ENCODE data around the gene NXN. TPM values are rescaled to one million over a fixed set of nuclear protein-coding genes. Genes with fewer than 3 reads are reported as not detected.
"Not testable (repeated sequence)": the region's sequence is repeated elsewhere in the genome, so short reads cannot be mapped to it uniquely, and the experiment has no call there.

The NXN gene
- total RNA-seq, 1 donor from 2014 or later = 0.43 TPM

GRCh38 chr17:953767-954166 is 25.8 kb downstream of the NXN start:
- Mint-ChIP-seq H3K36me3 (ENCODE audit: low read depth) (no peaks in the 10 kb centered on the region), H3K27me3 (ENCODE audit: low read depth) (peaks cover 5% of the 10 kb centered on the region), H3K9me3 (no peaks in the 10 kb centered on the region), H3K4me3 (ENCODE audit: low read depth) (no peak overlapping the region), H3K4me1 (ENCODE audit: low read depth) (no peaks in the 10 kb centered on the region), H3K27ac (no peak overlapping the region)
- no peak for DNase-seq (ENCODE audit: low spot score)
- intact Hi-C loops (cut with micrococcal nuclease) = no loop called here

GRCh38 chr17:952592-952991 is 27.0 kb downstream of the NXN start:
- intact Hi-C loops (cut with micrococcal nuclease) = not testable (repeated sequence)

DNA sequence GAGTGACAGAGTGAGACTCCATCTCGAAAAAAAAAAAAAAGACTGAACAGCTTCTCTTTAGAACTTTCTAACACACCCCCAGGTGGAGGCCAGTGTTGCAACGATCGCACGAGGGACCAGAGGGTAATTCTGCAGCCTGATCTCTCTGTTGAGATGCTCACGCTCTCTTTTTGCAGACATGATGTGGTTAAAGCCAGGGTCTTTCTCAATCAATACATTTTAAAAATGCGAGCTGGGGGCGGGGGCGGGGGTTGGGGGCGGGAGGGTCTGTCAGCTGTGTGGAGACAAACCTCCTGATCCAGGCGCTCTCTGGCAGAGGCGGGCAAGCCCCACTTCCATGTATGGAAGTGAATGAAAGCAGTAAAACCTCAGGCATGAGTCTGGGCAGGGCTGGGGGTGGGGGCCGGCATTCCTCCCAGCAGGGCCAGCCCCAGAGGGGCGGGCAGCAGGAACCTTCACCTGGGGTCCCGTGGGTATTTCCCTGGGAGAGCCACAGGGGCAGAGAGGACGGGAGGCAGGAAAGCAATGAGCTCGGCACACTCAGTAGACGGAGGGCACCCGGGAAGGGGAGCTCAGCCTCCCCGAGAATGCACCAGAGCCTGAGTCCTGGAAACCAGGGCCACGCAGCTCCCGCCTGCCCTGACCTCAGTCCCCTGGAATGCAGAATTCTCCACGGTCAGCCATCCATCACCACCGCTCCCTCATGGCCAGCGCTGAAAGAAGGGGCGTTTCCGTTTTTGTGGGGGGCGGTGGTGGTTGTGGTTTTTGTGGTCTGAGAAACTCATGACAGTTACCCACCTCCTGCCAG is 28.0 kb downstream of the NXN start:
- H3K36me3 Mint-ChIP-seq (ENCODE audit: low read depth) = no peaks in the 10 kb centered on the region
- H3K27me3 Mint-ChIP-seq (ENCODE audit: low read depth) = peaks cover 5% of the 10 kb centered on the region
- no peak overlapping the region for H3K4me3 Mint-ChIP-seq (ENCODE audit: low read depth)
- no peak for DNase-seq (ENCODE audit: low spot score)
- no peaks in the 10 kb centered on the region for H3K4me1 Mint-ChIP-seq (ENCODE audit: low read depth)
- H3K9me3 Mint-ChIP-seq = no peaks in the 10 kb centered on the region
- intact Hi-C loops (cut with micrococcal nuclease) = no loop called here
- H3K27ac Mint-ChIP-seq = no peak overlapping the region

More at GRCh38 chr17:952592-952991, 27.0 kb downstream of the NXN start:
- H3K27me3 Mint-ChIP-seq (ENCODE audit: low read depth); H3K4me1 Mint-ChIP-seq (ENCODE audit: low read depth); DNase-seq (ENCODE audit: low spot score); H3K4me3 Mint-ChIP-seq (ENCODE audit: low read depth); H3K36me3 Mint-ChIP-seq (ENCODE audit: low read depth); H3K27ac Mint-ChIP-seq; H3K9me3 Mint-ChIP-seq: not testable (repeated sequence)

DNA sequence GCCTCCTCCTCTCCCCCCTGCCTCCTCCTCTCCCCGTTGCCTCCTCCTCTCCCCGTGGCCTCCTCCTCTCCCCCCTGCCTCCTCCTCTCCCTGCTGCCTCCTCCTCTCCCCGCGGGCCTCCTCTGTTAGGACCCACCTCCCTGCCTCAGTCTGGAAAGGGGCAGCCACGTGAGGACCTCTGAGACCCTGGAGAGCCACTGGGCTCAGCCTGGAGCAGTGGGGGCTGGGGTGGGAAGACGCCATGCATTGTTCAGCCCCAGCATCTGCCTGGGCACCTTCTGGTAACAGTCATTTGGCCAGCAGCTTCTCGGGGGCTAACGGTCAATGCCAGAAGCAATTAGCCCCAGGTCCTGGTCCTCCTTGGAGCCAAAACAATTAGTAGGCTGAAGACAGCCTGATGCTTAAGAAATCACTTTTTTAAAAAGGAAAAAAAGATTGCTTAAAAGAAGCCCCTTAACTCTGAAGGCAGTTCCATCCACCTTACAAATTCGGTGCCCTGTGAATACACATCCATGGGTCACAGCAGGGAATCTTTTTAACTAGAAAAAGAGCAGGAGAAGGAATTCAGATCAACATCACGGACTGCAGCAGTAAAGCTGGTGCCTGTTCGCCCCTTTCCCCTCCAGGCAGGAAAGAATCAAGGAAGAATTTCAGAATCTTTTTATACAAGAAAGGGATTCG is 29.8 kb downstream of the NXN start:
- intact Hi-C loops (cut with micrococcal nuclease) = no loop called here
- Mint-ChIP-seq H3K36me3 (ENCODE audit: low read depth) (no peaks in the 10 kb centered on the region), H3K9me3 (no peaks in the 10 kb centered on the region), H3K4me1 (ENCODE audit: low read depth) (no peaks in the 10 kb centered on the region), H3K4me3 (ENCODE audit: low read depth) (no peak overlapping the region), H3K27ac (no peak overlapping the region), H3K27me3 (ENCODE audit: low read depth) (peaks cover 5% of the 10 kb centered on the region)
- no peak for DNase-seq (ENCODE audit: low spot score)

- Mint-ChIP-seq H3K27me3 (ENCODE audit: low read depth) (peaks cover 5% of the 10 kb centered on the region), H3K9me3 (no peaks in the 10 kb centered on the region), H3K36me3 (ENCODE audit: low read depth) (no peaks in the 10 kb centered on the region), H3K4me3 (ENCODE audit: low read depth) (no peak overlapping the region), H3K4me1 (ENCODE audit: low read depth) (no peaks in the 10 kb centered on the region), H3K27ac (no peak overlapping the region)
- DNase-seq (ENCODE audit: low spot score) = no peak
- intact Hi-C loops (cut with micrococcal nuclease) = no loop called here
These were observed 31.2 kb downstream of the NXN start for GRCh38 chr17:948284-948852.

DNA sequence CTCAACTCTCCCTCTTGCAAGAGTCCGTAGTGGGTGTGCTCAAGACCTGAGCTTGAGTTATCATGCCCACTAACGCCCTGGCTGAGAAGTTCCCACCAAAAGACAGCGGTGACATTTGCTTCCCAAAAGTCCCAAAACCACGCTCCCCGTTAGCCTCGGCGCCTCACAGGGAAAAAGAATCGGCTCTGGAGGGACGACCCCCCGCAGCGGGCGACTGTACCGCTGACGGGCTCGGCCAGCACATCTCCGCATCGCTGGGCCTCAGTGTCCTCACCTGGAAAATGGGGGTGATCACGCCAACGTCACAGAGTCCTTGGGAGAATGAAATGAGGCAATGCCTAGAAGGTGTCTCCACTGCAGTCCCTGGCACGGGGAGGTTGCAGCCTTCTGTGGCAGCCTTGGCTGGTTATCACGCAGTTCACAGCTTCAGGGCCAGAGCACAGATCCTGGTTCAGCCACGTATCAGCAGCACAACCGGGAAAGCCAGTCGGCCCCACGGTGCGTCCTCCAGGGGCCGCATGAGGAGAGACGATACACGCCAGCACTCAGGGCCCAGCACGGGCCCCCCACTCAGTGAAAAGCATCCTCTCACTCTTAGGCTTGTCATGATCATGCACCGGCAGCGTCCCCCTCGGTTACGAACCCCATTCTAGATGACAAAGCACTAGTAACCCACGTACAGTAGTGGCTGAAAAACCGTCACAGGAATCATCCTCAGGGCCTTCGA is 32.9 kb downstream of the NXN start:
- H3K9me3 Mint-ChIP-seq = no peaks in the 10 kb centered on the region
- intact Hi-C loops (cut with micrococcal nuclease) = no loop called here

GRCh38 chr17:945672-946071 is 33.9 kb downstream of the NXN start:
- DNase-seq (ENCODE audit: low spot score) = no peak
- H3K27ac Mint-ChIP-seq = no peak overlapping the region
- intact Hi-C loops (cut with micrococcal nuclease) = no loop called here
- H3K9me3 Mint-ChIP-seq = no peaks in the 10 kb centered on the region
- H3K27me3 Mint-ChIP-seq (ENCODE audit: low read depth) = peaks cover 3% of the 10 kb centered on the region
- no peaks in the 10 kb centered on the region for H3K36me3 Mint-ChIP-seq (ENCODE audit: low read depth)
- no peaks in the 10 kb centered on the region for H3K4me1 Mint-ChIP-seq (ENCODE audit: low read depth)
- H3K4me3 Mint-ChIP-seq (ENCODE audit: low read depth) = no peak overlapping the region

More for the DNA sequence above, 32.9 kb downstream of the NXN start:
- no peak for DNase-seq (ENCODE audit: low spot score)
- Mint-ChIP-seq H3K36me3 (ENCODE audit: low read depth) (no peaks in the 10 kb centered on the region), H3K27me3 (ENCODE audit: low read depth) (peaks cover 5% of the 10 kb centered on the region), H3K27ac (no peak overlapping the region), H3K4me1 (ENCODE audit: low read depth) (no peaks in the 10 kb centered on the region), H3K4me3 (ENCODE audit: low read depth) (no peak overlapping the region)

DNA sequence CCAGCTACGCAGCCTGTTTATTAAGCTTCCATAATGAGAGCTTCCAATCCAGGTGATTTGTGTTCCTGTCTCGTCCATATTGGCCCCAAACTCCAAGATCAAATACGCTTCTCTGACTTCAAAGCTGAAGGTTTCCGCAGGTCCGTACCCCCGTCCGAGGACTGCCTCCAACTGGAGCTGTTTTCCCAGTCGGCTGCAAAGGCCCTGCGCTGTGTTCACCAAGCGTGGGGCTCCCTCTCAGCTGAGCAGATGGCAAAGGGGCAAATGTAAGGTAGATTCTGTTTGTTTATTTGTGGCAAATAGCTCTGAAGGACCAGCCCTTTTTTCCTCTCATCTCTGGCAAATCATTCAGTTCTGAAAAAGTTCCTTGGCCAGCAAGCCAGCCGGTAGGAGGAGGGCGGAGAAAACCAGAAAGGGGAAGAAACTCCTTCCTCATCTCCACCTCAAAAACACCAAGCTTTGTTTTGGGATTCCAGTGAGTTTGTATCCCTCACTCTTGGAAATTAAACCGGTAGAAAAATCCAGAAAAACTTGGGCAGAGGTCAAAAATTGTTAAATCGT is 35.2 kb downstream of the NXN start:
- no peak overlapping the region for H3K27ac Mint-ChIP-seq

DNA sequence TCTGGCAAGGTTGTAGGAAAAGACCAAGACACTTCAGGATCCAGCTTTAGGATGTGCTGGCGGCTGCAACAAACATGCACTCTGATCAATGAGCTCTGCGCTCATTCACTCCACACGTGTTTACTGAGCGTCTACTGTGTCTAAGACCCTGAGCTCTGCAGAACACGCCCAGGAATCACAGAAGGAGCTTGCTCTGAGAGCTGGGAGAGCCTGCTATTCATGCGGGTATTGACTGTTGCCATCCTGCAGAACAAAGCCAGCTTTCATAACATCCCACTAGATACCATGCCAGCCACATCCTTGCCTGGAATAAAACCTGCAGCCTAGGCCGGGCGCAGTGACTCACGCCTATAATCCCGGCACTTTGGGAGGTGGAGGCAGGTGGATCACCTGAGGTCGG is 44.1 kb downstream of the NXN start:
- no peaks in the 10 kb centered on the region for H3K4me1 Mint-ChIP-seq (ENCODE audit: low read depth)
- intact Hi-C loops (cut with micrococcal nuclease) = no loop called here
- H3K36me3 Mint-ChIP-seq (ENCODE audit: low read depth) = no peaks in the 10 kb centered on the region
- H3K27me3 Mint-ChIP-seq (ENCODE audit: low read depth) = no peaks in the 10 kb centered on the region
- DNase-seq (ENCODE audit: low spot score) = no peak
- no peaks in the 10 kb centered on the region for H3K9me3 Mint-ChIP-seq
- H3K27ac Mint-ChIP-seq = no peak overlapping the region
- H3K4me3 Mint-ChIP-seq (ENCODE audit: low read depth) = no peak overlapping the region

More for the DNA sequence above, 35.2 kb downstream of the NXN start:
- DNase-seq (ENCODE audit: low spot score) = no peak
- intact Hi-C loops (cut with micrococcal nuclease) = no loop called here
- H3K27me3 Mint-ChIP-seq (ENCODE audit: low read depth) = no peaks in the 10 kb centered on the region
- no peaks in the 10 kb centered on the region for H3K4me1 Mint-ChIP-seq (ENCODE audit: low read depth)
- H3K4me3 Mint-ChIP-seq (ENCODE audit: low read depth) = no peak overlapping the region
- H3K9me3 Mint-ChIP-seq = no peaks in the 10 kb centered on the region
- no peaks in the 10 kb centered on the region for H3K36me3 Mint-ChIP-seq (ENCODE audit: low read depth)

DNA sequence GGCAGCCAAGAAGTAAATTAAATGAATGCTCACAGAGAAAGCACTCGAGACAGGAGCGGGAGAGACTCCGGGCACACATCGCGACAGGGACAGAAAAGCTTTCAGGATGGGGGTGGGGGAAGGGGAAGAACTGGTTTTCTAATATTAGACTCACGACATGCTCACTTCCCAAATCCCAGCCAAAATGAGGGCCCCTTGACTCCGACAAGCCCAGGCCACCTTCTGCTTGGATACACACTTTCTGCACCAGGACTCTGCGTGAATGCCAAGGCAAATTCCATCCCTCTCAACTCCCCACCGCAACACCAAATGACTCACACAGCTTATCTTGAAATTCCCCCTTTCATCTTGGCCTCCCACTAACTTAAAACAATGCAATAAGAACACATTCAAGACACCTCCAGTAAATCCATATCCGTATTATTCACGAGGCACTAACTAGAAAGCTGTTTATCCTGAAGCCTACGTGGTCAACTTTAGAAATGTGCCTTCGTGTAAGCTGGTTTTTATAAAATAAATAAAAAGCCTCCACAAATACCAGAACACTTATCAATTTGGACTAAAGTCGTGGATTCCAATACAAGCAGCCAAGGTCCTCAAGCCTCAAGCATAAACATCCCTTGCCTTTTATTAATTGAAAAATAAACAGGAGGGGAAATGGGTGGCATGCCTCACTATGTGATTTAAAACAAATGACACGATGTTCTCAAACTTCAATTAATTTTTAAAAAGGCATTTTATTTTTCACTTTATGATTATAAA is 46.1 kb downstream of the NXN start:
- no peak overlapping the region for H3K4me3 Mint-ChIP-seq (ENCODE audit: low read depth)
- H3K27me3 Mint-ChIP-seq (ENCODE audit: low read depth) = no peaks in the 10 kb centered on the region
- no peaks in the 10 kb centered on the region for H3K4me1 Mint-ChIP-seq (ENCODE audit: low read depth)
- no peaks in the 10 kb centered on the region for H3K36me3 Mint-ChIP-seq (ENCODE audit: low read depth)
- DNase-seq (ENCODE audit: low spot score) = no peak
- intact Hi-C loops (cut with micrococcal nuclease) = no loop called here
- no peak overlapping the region for H3K27ac Mint-ChIP-seq
- H3K9me3 Mint-ChIP-seq = no peaks in the 10 kb centered on the region

DNA sequence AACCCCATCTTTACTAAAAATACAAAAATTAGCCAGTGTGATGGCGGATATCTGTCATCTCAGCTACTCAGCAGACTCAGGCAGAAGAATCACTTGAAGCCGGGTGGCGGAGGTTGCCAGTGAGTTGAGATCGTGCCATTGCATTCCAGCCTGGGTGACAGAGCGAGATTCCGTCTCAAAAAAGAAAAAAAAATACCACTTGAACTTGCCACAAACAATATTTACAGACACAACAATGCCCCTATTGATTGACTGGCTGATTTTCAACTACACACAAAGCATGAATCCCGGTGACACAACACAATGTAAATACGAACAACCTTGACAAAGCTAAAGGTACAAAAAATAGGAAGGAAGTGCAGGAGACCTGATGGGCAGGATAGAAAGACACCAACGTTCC is 49.3 kb downstream of the NXN start:
- Mint-ChIP-seq H3K27ac (no peak overlapping the region), H3K4me1 (ENCODE audit: low read depth) (no peaks in the 10 kb centered on the region), H3K36me3 (ENCODE audit: low read depth) (no peaks in the 10 kb centered on the region), H3K4me3 (ENCODE audit: low read depth) (no peak overlapping the region), H3K9me3 (no peaks in the 10 kb centered on the region), H3K27me3 (ENCODE audit: low read depth) (no peaks in the 10 kb centered on the region)
- intact Hi-C loops (cut with micrococcal nuclease) = no loop called here
- no peak for DNase-seq (ENCODE audit: low spot score)

- H3K27me3 Mint-ChIP-seq (ENCODE audit: low read depth) = no peaks in the 10 kb centered on the region
- no peak overlapping the region for H3K4me3 Mint-ChIP-seq (ENCODE audit: low read depth)
- no peaks in the 10 kb centered on the region for H3K36me3 Mint-ChIP-seq (ENCODE audit: low read depth)
- no peaks in the 10 kb centered on the region for H3K4me1 Mint-ChIP-seq (ENCODE audit: low read depth)
- H3K9me3 Mint-ChIP-seq = no peaks in the 10 kb centered on the region
- intact Hi-C loops (cut with micrococcal nuclease) = no loop called here
- no peak for DNase-seq (ENCODE audit: low spot score)
- no peak overlapping the region for H3K27ac Mint-ChIP-seq
These were observed 50.0 kb downstream of the NXN start for GRCh38 chr17:929586-929985.

All from activated T-helper 2 cell treated with anti-CD3 and anti-CD28 coated beads, Interferon-gamma antibody, Interleukin-2, Interleukin-4, amounts not matched to agents 10 μg/mL and 5 μg/mL and 100 μg/mL, durations not matched to agents 14 hours and 24 hours and 36 hours (primary cell).